Fibroblast of gingiva (primary cell): ENCODE data around the gene TMEM232.

Experiments
- DNase-seq: peaks from one replicate; pipeline ENCODE4 v3.0.0-alpha.2; 2011; ENCODE audit warnings: low read depth

Gene TMEM232

GRCh38 chr5:110517396-110517795 is 209.1 kb downstream of the TMEM232 start:
- DNase-seq = no peak

GRCh38 chr5:110514030-110514429 is 212.4 kb downstream of the TMEM232 start:
- no peak for DNase-seq

- no peak for DNase-seq
Observed at GRCh38 chr5:110512266-110512665, 214.2 kb downstream of the TMEM232 start.

- no peak for DNase-seq
Observed at GRCh38 chr5:110510146-110510545, 216.3 kb downstream of the TMEM232 start.

- DNase-seq = no peak
Observed at GRCh38 chr5:110507972-110508371, 218.5 kb downstream of the TMEM232 start.

GRCh38 chr5:110506378-110506777 is 220.1 kb downstream of the TMEM232 start:
- no peak for DNase-seq

GRCh38 chr5:110496276-110496675 is 230.2 kb downstream of the TMEM232 start:
- DNase-seq = no peak

- no peak for DNase-seq
Observed at GRCh38 chr5:110492446-110492845, 234.0 kb downstream of the TMEM232 start.

GRCh38 chr5:110478895-110479294 is 247.6 kb downstream of the TMEM232 start:
- DNase-seq = peak; percentile 77

- DNase-seq = no peak
Observed at GRCh38 chr5:110477911-110478310, 248.6 kb downstream of the TMEM232 start.

- DNase-seq = no peak
Observed at GRCh38 chr5:110476164-110476563, 250.3 kb downstream of the TMEM232 start.

GRCh38 chr5:110475529-110475928 is 250.9 kb downstream of the TMEM232 start:
- DNase-seq = no peak

- no peak for DNase-seq
Observed at GRCh38 chr5:110469486-110469885, 257.0 kb downstream of the TMEM232 start.

GRCh38 chr5:110463106-110463505 is 263.4 kb downstream of the TMEM232 start:
- no peak for DNase-seq

- no peak for DNase-seq
Observed at GRCh38 chr5:110460837-110461236, 265.6 kb downstream of the TMEM232 start.

- no peak for DNase-seq
Observed at GRCh38 chr5:110458313-110458712, 268.2 kb downstream of the TMEM232 start.

GRCh38 chr5:110442856-110443255 is 283.6 kb downstream of the TMEM232 start:
- no peak for DNase-seq

- peak; percentile 38 for DNase-seq
Observed at GRCh38 chr5:110441035-110441434, 285.4 kb downstream of the TMEM232 start.

- DNase-seq = no peak
Observed at GRCh38 chr5:110440058-110440457, 286.4 kb downstream of the TMEM232 start.

- no peak for DNase-seq
Observed at GRCh38 chr5:110439296-110439695, 287.2 kb downstream of the TMEM232 start.

GRCh38 chr5:110435207-110435606 is 291.3 kb downstream of the TMEM232 start:
- no peak for DNase-seq

- no peak for DNase-seq
Observed at GRCh38 chr5:110431603-110432002, 294.9 kb downstream of the TMEM232 start.

- DNase-seq = peak; percentile 27
Observed at GRCh38 chr5:110414360-110414759, 312.1 kb downstream of the TMEM232 start.

GRCh38 chr5:110413856-110414255 is 312.6 kb downstream of the TMEM232 start:
- DNase-seq = no peak

GRCh38 chr5:110409571-110409970 is 316.9 kb downstream of the TMEM232 start:
- DNase-seq = no peak
